GM19328 (cell line): ENCODE results near the gene NAALADL2.
"Not testable (repeated sequence)": the region's sequence is repeated elsewhere in the genome, so short reads cannot be mapped to it uniquely, and the experiment has no call there.

Experiments used
- ATAC-seq: cut with Tn5 transposase; IDR thresholded peaks from one replicate; pipeline ENCODE4 v1.9.1; 2021; ENCODE audit warnings: mild to moderate bottlenecking, moderate library complexity; ENCODE audit not compliant: unreplicated experiment

Gene NAALADL2

DNA sequence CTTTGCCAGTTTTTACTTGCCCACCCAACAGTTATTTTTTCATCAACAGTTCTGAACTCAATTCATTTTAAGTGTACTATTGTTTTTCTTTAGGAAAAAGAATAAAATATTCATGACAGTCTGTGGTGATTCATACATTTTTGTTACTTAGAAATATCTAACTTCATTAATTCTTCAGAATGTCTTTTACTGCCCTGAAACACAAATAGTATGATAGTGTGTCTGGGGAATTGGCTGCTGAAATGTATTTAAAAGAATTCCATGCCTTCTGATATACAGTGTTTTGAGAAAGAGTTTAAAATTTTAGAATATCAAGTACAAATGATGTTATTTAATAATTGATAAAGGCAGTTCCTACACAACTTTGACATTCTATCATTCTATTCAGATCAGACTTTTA, 854.1 kb downstream of the NAALADL2 start:
- ATAC-seq: no peak

DNA sequence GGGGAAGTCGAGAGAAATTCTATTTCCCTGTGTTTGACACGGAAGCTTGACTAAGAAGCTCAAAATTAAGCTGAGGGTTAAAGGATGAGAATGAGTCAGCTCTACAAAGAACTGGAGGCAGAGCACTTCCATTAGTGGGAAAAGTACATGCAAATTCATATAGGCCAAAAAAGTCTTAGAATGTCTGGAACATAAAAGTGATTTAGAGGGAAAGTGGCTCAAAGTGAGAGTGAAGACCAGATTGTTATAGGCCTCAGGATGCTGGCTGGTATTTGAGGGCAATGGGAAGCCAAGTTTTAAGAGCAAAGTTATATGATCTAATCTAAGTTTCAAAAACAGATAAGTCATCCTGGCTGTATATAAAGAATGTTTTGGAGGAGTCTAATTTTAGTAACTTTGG, 857.3 kb downstream of the NAALADL2 start:
- ATAC-seq: no peak

DNA sequence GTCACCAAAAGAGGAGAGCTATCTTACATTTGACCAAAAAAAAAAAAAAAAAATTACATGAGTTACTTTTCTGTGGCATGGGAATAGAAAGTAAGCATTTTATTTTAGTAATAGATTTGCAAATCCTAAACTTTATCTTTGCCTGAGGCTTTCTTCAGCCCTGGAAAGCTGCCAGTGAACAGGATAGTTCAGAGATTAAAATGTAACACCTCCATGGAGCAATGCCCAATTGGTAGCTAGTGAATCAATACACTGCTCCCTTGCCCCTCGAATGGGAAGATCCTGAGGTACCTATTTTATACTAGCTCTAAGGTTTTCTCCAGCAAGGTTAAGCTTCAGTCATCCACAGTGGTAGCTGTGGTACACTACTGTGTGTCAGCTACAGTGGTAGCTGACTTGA, 867.1 kb downstream of the NAALADL2 start:
- ATAC-seq: no peak

DNA sequence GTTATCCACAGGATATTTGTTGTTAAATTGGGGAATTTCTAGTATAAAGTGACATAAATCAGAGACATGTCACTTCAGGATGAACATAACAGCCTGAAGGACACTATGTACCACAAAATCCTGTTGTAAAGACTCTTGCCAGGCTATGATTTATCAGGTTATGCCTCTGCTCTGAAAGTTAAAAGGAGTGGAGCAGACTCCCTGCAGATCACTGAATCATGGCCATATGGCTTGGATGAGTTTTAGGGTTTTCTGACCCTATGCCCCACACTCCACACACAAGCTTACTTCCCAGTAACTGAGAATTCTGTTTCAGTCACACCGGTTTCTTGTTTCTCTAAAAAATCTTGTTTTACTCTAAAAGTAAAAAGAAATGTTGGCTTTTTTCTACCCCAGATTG, 869.4 kb downstream of the NAALADL2 start:
- no peak for ATAC-seq

DNA sequence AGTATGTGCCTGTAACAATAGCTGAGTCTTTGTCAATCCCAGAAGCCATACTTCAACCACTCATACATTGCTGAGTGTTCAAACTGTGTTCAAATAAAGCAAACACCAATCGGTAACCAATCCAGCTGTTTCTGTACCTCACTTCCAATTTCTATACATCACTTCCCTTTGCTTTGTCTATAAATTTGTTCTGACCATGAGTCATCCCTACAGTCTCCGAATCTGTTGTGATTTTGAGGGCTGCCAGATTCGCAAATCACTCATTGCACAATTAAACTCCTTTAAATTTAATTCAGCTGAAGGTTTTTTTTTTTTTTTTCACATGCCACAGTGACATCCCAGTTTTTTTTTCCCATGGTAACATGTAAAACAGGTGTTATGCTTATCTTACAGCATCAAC, 870.3 kb downstream of the NAALADL2 start:
- ATAC-seq: no peak

DNA sequence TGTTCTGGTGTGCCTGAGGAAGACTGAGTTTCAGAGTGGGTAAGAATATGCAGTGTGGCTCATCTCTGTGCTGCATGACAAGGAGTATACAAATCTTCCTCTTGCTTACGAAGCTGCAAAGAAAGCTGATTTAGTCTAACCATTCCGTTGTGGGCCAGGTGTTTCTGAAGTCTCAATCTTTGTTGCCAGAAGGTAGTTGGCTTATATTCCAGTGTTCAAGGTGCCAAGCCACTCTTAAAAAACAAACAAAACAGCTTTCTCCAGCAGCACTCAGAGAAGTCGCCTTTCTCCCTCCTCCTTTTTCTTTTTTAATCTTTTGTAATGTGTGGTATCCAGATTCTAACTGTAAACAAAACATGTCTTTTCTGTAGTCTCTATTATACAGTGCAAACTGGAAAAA, 872.4 kb downstream of the NAALADL2 start:
- no peak for ATAC-seq

DNA sequence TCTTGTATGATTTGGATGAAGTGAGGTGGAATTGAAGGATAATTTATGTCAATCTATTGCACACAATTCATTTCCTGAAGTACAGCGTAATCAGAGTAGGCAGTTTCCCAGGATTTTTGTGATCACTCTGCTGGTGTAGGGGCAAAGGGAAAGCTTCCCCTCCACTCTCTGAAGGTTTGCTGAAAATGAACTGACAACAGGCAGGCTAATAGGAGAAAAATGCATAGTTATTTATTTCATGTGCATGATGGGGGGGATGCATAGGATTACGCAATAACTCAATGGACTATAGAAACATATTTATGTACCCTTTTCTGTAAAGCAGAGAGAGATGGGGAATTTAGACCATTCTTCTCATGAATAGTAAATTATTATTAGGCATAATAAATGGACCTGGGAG, 872.9 kb downstream of the NAALADL2 start:
- no peak for ATAC-seq

DNA sequence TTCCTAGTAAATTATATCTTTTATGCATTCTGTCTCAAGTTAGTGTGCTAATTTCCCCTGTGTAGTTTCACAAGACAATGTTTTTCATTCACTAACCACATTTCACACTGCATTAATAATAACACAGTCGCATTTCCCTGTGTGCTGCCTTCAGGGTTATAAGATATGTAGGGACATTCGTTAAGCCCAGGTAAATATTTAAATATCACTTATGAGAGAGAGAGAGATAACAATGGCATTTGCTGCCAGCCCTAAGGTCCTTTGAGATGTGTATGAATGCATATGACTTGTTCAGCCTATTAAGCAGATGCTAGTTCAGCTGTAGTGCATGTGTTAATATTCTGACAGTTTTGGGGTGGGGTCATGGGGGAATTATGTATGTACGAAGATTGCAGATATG, 876.7 kb downstream of the NAALADL2 start:
- ATAC-seq: no peak

DNA sequence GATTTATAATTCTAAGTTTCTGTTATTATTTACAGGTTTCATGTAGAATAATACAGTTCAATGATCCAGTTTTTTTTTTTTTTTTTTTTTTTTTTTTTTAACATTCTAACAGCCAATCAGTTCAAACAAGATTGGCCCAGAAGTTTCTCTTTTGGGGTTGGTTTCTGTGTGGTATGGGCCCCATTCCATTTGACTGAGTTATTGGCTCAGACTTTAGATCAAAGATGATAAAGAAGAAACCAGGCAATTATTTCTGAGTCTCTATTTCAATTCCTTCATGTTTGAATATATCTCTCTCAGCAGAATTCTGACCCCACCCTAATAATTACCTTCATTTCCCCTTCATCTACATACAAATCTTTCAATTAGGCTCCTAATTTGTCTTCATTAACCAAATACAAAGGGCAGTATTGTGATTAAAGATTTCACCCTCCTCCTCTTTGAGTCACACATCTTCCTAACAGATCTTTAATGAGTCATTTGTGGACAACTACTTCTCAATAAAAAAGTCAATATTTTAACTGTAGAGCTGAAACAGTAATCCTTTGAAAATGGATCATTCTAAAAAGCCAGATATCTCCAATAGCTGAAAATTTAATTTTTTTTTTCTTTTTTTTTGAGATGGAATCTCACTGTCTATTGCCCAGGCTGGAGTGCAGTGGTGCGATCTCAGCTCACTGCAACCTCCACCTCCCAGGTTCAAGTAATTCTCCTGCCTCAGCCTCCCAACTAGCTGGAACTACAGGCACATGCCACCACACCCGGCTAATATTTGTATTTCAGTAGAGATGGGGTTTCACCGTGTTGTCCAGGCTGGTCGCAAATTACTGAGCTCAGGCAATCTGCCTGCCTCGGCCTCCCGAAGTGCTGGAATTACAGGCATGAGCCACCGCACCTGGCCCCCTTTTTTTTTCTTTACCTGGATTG, 878.8 kb downstream of the NAALADL2 start:
- ATAC-seq: no peak

DNA sequence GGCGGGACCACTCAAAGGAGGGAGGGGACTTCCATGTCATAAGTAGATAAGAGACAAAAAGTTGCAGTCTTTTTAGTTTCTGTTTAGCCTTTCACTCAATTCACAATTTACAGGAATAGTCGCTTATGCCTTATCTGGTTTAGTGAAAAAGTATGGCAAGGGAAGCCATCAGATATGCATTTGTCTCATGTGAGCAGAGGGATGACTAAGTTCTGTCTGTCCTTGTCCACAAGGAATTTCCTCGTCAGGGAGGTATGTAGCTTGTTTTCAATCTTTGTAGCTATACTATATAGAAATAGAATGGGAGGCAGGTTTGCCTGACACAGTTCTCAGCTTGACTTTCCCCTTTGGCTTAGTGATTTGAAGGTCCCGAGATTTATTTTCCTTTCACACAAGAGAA, 882.8 kb downstream of the NAALADL2 start:
- ATAC-seq: no peak

DNA sequence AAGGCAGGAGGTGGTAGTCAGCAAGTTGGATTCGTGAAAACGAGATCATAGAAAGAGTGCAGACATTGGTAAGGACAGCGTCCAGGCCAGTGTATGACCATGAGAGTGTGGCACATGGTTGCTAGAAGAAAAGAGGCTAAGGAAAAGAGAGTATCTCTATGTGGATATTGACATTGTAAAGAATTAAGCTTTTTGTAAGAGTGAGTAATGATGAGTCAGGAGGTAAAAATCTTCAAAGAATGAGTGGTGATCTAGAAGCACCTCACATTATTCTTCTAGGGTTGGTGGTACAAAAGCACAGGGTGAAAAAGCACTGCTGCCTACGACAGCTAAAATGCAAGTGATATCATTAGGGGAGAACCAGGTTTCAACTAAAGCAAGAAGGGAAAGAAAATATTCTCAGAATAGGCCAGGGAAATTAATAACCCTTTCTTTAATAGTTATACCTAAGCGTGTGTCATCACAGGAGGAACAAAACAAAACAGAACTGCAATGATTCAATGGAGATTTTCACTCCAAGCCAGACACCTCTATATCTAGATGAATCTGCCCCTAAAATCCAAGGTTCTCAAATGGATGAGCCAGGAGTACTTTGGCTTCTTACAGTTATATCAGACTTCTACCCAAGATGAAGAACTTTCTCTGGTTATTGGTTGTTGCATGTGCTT, 884.7 kb downstream of the NAALADL2 start:
- no peak for ATAC-seq

DNA sequence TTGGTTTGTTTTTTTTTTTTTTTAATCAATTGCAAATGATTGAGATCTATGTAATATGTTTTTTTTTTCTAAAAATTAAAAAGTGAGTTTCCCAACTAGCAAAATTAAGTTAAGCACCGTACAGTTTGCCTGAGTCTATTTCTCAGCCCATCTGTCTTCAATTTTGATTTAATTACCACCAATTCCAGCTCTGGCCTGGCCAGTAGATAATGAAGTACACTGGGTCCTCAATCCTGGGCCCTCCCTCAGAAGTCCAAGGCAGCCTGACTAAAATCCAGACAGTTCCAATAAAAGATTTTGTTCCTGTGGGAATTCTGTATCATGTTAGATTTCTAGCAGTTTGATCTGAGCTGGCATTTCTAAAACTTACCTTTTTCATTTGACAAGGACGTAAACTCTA, 887.2 kb downstream of the NAALADL2 start:
- no peak for ATAC-seq

DNA sequence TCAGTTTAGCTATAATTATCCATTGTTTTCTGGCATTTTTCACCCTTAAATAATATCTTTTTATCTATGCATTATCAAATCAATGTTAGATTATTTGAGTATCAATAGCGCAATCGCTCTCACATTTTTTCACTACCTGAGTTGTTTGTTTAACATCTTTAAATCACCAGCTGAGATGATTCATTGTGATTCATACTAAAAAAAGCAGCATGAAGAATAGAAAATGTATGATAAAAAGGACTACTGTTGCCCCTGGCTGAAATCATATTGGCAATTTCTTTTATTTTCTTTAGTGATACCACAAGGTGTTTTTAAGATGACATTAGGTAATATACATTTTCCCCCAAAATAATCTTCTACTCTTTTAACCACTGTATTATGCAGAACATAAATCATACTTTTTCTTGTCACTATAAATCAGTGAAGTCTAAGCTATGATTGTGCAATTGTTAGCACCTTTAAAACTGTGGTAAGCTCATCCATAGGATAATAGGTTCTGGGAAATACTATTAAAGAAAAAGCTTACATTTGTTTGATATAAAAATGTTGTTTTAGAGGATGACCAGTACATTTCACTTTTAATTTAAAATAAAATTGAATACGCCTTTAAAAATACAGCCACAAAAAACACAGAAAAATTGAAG, 889.1 kb downstream of the NAALADL2 start:
- no peak for ATAC-seq

DNA sequence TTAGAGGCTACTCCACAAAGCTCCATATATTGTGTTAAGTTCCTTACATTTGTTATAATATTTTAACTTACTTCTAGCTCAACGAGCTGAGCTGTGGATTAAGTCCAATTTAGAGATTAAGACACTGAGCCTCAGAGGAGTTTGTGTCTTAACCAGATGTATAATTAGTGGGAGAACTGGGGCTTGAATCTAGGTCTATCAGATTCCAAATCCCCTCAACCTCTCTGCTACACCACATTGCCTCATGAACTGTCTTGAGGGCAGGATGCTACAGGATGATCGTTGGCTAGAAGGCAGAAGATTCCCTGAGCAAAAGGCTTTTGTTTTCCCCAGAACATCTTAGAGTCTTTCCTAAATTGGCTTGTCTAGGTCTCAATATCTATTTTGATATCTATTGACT, 890.8 kb downstream of the NAALADL2 start:
- no peak for ATAC-seq

DNA sequence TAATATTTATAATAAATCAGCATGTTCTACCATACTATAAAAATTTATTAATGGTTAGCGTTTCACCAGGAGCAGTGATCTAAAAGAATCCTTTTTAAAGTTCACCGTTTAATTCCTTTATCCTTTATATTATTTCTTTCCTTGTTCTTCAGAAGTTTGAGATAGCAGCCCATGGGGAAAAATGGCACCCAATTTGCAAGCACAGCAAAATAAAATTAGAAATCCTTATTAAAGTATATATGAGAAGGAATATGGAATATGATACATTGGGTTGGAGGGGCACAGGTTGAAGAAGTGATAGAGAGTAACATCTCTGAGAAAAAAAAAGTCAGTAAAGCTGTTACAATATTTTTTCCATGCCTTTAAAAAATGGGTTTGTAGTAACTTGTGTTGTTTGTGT, 892.0 kb downstream of the NAALADL2 start:
- no peak for ATAC-seq

DNA sequence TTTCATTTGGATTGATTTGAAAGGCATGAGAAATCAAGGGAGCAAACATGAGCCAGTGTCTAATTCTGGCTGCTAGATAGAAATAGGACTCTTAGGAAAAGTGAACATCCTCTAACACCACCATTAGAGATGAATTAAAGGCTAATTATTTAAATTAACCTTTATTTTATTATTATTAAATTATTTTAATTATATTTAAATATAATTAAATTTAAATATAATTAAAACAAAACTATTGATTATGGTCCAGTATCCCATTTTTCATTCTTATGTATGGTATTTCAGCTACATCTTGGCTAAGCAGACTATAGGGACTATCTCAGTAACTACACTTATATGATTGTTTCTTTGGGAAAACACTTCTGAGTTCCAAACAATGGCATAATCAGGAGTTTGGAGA, 904.8 kb downstream of the NAALADL2 start:
- ATAC-seq: no peak

DNA sequence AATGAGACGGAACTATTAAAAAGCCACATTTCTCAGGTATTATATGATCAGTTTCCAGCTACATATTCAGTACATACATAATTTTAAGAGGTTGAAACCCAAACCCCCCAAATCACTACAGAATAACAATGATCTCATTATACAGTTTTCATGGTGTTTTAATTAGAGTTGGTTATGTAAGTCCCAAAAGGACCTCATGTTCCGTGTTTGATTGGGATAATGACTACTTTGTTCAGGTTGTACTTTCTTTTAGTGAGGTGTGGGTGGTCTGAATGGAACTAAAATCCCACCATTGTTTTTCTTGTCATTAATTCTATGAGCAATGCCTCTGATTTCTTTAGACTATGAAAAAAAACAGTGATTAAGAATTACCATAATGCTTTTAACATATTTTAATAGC, 905.6 kb downstream of the NAALADL2 start:
- no peak for ATAC-seq

DNA sequence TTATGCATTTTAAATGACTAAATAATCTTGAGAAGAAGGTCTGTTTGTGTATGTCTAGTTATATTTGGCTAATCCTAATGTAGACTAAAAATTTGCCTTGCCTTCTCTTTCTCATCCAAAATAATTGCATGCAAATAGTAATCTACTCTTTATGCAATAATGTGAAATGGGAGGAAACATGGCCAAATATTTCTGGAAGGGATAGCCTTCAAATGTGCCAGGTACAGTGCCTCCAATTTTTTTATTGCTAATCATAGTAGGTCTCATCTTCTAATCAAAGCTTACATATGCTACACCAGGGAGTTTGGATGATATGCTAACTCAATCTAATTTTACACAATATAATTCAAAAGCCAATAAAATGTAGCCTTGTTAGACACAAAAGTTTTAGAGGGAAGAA, 911.3 kb downstream of the NAALADL2 start:
- ATAC-seq: no peak

DNA sequence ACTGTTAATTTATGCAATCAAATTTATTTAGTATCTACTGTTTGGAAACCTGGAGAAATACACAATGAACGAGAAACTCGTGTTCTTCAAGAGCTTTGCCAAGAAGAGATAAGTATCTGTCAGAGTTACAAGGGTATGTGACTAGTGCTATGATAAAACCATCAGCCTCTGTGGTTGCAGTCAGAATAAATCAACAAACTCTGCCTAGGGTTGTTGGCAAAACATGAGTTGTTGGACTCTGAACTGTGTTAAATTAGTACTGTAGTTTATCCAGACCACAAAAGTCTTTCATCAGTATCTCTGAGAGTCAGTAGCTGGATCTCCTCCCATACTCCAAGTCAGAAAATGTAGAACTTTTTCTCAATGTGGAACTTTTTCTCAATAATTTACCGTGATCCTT, 918.4 kb downstream of the NAALADL2 start:
- ATAC-seq: no peak

DNA sequence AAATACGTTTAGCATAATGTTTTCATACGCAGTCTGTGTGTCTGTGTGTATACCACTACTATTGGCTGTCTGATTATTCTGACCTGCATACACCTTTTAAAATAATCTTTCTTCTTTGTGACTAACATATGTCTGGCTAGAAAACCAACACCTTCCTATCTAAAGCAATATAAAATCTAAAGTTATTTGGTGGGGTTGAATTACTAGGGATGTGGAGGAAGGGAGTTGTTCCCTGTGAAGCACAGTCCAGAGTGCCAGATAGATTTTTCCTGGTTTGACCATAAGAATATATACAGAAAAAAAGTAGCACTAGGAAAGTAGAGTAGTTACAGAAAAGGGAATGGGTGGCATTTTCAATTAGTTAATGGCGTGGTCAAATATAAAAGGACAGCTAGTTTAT, 918.8 kb downstream of the NAALADL2 start:
- no peak for ATAC-seq

DNA sequence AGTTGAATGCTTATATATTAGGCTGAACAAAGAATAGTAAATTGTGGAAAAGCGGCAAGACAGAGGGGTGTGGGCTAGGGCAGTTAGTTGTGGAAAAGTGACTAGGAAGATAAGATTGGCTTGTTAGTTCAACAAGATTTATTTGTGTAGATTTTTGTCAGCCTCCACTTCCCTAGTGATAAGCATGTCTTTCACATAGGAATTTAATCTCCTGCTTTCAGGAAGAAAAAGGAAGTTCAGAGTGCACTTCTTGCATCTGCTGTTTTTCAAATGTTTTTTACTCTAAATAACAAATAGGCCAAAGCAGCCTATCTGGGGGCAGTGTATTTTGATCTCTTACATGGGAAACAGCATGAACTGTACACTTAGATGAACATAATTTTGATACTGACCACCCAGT, 919.9 kb downstream of the NAALADL2 start:
- no peak for ATAC-seq

DNA sequence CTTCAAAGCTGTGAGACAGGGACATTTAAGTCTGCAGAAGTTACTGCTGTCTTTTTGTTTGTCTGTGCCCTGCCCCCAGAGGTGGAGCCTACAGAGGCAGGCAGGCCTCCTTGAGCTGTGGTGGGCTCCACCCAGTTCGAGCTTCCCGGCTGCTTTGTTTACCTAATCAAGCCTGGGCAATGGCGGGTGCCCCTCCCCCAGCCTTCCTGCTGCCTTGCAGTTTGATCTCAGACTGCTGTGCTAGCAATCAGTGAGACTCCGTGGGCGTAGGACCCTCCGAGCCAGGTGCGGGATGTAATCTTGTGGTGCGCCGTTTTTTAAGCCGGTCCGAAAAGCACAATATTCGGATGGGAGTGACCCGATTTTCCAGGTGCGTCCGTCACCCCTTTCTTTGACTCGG, 928.0 kb downstream of the NAALADL2 start:
- ATAC-seq: not testable (repeated sequence)
